DOHH2 (cell line): ENCODE data around the gene SLC25A18.

Experiments used
- H3F3A ChIP-seq: fragments of 200-600 bp; sonication (generic), shearing (Covaris generic); 2 replicates; pipeline ENCODE4 v1.6.0; 2016; ENCODE audit warnings: antibody characterized with exemption, mild to moderate bottlenecking; ENCODE audit not compliant: control insufficient read depth, insufficient read depth
- H3K27ac ChIP-seq: fragments of 200-600 bp; sonication (generic); 2 replicates; pipeline ENCODE4 v1.5.1; 2014; ENCODE audit warnings: low read depth, mild to moderate bottlenecking, low read length, moderate library complexity
- H3K27me3 ChIP-seq: fragments of 200-600 bp; sonication (generic); 2 replicates; pipeline ENCODE4 v1.6.1; 2014; ENCODE audit warnings: mild to moderate bottlenecking, low read length, mixed read lengths; ENCODE audit not compliant: control insufficient read depth
- H3K36me3 ChIP-seq: fragments of 200-600 bp; sonication (generic); 2 replicates; pipeline ENCODE4 v1.6.1; 2014; ENCODE audit warnings: mild to moderate bottlenecking, low read length, moderate library complexity, mixed read lengths; ENCODE audit not compliant: control insufficient read depth
- H3K4me1 ChIP-seq: fragments of 200-600 bp; sonication (generic); 2 replicates; pipeline ENCODE4 v1.6.1; 2014; ENCODE audit warnings: mild to moderate bottlenecking, low read length, mixed read lengths; ENCODE audit not compliant: control insufficient read depth
- H3K4me2 ChIP-seq: fragments of 200-600 bp; sonication (generic); 2 replicates; pipeline ENCODE4 v1.6.0; 2014; ENCODE audit warnings: mild to moderate bottlenecking, low read length, moderate library complexity
- H3K4me3 ChIP-seq: fragments of 200-600 bp; sonication (generic); 2 replicates; pipeline ENCODE4 v1.5.1; 2014; ENCODE audit warnings: mild to moderate bottlenecking, low read length, mixed read lengths
- H3K79me2 ChIP-seq: fragments of 200-600 bp; sonication (generic); 2 replicates; pipeline ENCODE4 v1.6.1; 2014; ENCODE audit warnings: mild to moderate bottlenecking, low read length, mixed read lengths; ENCODE audit not compliant: control insufficient read depth
- H3K9me2 ChIP-seq: fragments of 200-600 bp; sonication (generic); replicated peaks from 2 replicates; pipeline ENCODE4 v1.6.1; 2014; ENCODE audit warnings: mild to moderate bottlenecking, low read length, mixed read lengths; ENCODE audit not compliant: control insufficient read depth
- H3K9me3 ChIP-seq: fragments of 200-600 bp; sonication (generic); 2 replicates; pipeline ENCODE4 v1.6.1; 2014; ENCODE audit warnings: antibody characterized with exemption, low read length, mixed read lengths; ENCODE audit not compliant: control insufficient read depth, insufficient read depth
- H4K20me1 ChIP-seq: fragments of 200-600 bp; sonication (generic); 2 replicates; pipeline ENCODE4 v1.6.0; 2014; ENCODE audit warnings: low read depth, mild to moderate bottlenecking, antibody characterized with exemption, low read length, moderate library complexity; ENCODE audit not compliant: control insufficient read depth, insufficient read depth
- CTCF ChIP-seq: fragments of 200-600 bp; sonication (generic); IDR thresholded peaks from one replicate; pipeline ENCODE4 v1.5.1; 2014; ENCODE audit warnings: antibody characterized with exemption, mild to moderate bottlenecking, low read depth, low read length; ENCODE audit not compliant: poor library complexity, severe bottlenecking
- EZH2phosphoT487 ChIP-seq: fragments of 200-600 bp; sonication (generic); IDR thresholded peaks from 2 replicates; pipeline ENCODE4 v1.6.1; 2017; ENCODE audit warnings: borderline replicate concordance, mild to moderate bottlenecking, antibody characterized with exemption, low read length, moderate library complexity, mixed read lengths

SLC25A18 gene

GRCh38 chr22:17628406-17629172 lies 65.3 kb downstream of the SLC25A18 start, which contains the start of gene ATP6V1E1:
Gene ATP6V1E1 (minus strand): TSS chr22:17628749. CDS start chr22:17628635, 114 bp downstream.
- H3K27me3 ChIP-seq = no peaks in the 10 kb centered on the region
- H3K9me3 ChIP-seq = no peaks in the 10 kb centered on the region
- peaks cover 20% of the 10 kb centered on the region for H3K4me1 ChIP-seq
- peak within 1 kb of the TSS; percentile 30 for H3K27ac ChIP-seq
- H3K9me2 ChIP-seq = no peaks in the 10 kb centered on the region
- H3K36me3 ChIP-seq = peaks cover 10% of the 10 kb centered on the region
- peaks cover 56% of the 10 kb centered on the region for H3K79me2 ChIP-seq
- H3K4me3 ChIP-seq = peak within 1 kb of the TSS; percentile 94
- H3K4me2 ChIP-seq = peak within 1 kb of the TSS; percentile 72
- H4K20me1 ChIP-seq = no peaks in the 10 kb centered on the region
- no peak for TF ChIP-seq CTCF
- TF ChIP-seq EZH2phosphoT487 = no peak
- H3F3A ChIP-seq = peaks cover 6% of the 10 kb centered on the region; the same call in 1 of the 2 replicates

- peaks cover 50% of the 10 kb centered on the region for H3K79me2 ChIP-seq
- TF ChIP-seq EZH2phosphoT487 (no peak), CTCF (no peak)
Measured at GRCh38 chr22:17629173-17629489, 65.8 kb downstream of the SLC25A18 start.

GRCh38 chr22:17629641-17630040 lies 66.3 kb downstream of the SLC25A18 start:
- Histone ChIP-seq H3K4me1 (peaks cover 20% of the 10 kb centered on the region), H3K79me2 (peaks cover 46% of the 10 kb centered on the region), H3K4me3 (peak overlapping the region; percentile 94), H4K20me1 (no peaks in the 10 kb centered on the region), H3F3A (peaks cover 2% of the 10 kb centered on the region; the same call in 1 of the 2 replicates), H3K27me3 (no peaks in the 10 kb centered on the region), H3K36me3 (peaks cover 5% of the 10 kb centered on the region; the same call in 1 of the 2 replicates), H3K9me3 (no peaks in the 10 kb centered on the region), H3K4me2 (peak overlapping the region; percentile 72), H3K27ac (no peak overlapping the region), H3K9me2 (no peaks in the 10 kb centered on the region)
- TF ChIP-seq CTCF (no peak), EZH2phosphoT487 (no peak)

More at GRCh38 chr22:17629173-17629489, 65.8 kb downstream of the SLC25A18 start:
- Histone ChIP-seq H3K4me2 (peak overlapping the region; percentile 72), H3K9me3 (no peaks in the 10 kb centered on the region), H3K4me1 (peaks cover 20% of the 10 kb centered on the region), H3K4me3 (peak overlapping the region; percentile 94), H3K27ac (peak overlapping the region; percentile 30), H3K9me2 (no peaks in the 10 kb centered on the region), H3K36me3 (peaks cover 5% of the 10 kb centered on the region; the same call in 1 of the 2 replicates), H3F3A (peaks cover 2% of the 10 kb centered on the region; the same call in 1 of the 2 replicates), H3K27me3 (no peaks in the 10 kb centered on the region), H4K20me1 (no peaks in the 10 kb centered on the region)
